Astrocyte (in vitro differentiated cells and primary cell): Measurements from ENCODE around the gene RNF150.

ENCODE experiments used
- EZH2 ChIP-seq: IDR thresholded peaks from 2 replicates; pipeline ENCODE4 v1.6.1; 2012; ENCODE audit warnings: mild to moderate bottlenecking, low read length, inconsistent platforms; ENCODE audit not compliant: insufficient read depth
- TF ChIP-seq, protein P1 (sequence below): IDR thresholded peaks from 2 replicates; pipeline ENCODE4 v1.5.1; 2011; ENCODE audit warnings: low read depth, mild to moderate bottlenecking, inconsistent platforms, low read length, moderate library complexity; ENCODE audit not compliant: insufficient read depth

DNA sequence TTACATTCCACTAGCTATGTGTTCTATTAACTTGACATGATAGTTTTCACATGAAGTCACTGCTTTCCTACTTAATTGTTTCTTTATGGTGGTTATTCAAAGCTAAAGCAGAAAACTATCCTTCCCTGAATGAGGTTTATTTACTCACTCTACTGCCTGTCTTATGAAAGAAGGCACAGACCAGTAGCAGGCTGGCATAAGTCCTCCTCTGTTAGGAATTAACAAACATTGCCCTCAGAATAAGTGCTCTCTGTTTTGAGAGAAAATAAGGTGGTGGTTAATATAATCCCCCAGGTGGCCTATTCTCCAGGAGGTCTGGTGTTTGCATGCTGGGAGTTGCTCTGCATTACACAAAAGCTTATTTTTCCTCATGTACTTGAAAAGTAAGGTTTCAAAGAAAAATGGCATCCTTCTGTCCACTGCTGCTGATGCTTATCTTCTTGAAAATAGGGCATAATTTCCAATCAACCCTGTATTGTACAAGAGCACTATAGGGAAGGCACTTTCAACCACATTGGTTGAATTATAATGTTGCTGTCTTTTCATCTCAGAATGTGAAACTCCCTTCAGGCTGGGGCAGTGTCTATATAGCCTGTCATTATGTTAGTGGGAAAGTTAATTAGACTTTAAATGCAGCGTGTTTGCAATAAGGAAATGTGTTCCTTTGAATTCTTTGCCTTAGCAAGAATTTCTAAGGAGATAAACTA, 257.4 kb downstream of the RNF150 start:
- TF ChIP-seq, protein P1, sequence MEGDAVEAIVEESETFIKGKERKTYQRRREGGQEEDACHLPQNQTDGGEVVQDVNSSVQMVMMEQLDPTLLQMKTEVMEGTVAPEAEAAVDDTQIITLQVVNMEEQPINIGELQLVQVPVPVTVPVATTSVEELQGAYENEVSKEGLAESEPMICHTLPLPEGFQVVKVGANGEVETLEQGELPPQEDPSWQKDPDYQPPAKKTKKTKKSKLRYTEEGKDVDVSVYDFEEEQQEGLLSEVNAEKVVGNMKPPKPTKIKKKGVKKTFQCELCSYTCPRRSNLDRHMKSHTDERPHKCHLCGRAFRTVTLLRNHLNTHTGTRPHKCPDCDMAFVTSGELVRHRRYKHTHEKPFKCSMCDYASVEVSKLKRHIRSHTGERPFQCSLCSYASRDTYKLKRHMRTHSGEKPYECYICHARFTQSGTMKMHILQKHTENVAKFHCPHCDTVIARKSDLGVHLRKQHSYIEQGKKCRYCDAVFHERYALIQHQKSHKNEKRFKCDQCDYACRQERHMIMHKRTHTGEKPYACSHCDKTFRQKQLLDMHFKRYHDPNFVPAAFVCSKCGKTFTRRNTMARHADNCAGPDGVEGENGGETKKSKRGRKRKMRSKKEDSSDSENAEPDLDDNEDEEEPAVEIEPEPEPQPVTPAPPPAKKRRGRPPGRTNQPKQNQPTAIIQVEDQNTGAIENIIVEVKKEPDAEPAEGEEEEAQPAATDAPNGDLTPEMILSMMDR, result no peak
- TF ChIP-seq EZH2, result no peak
